ENCODE results near the gene CTBP2.

The CTBP2 gene

GRCh38 chr10:125206623-125207022 lies 46.3 kb upstream of the CTBP2 start:
- Histone ChIP-seq H3K4me1 (ENCODE audit: control insufficient read depth in 2 of 2, insufficient read depth in 1 of 2, low read depth in 1 of 2, low read length in 2 of 2) (no peaks in the 10 kb centered on the region), H2BK12ac (ENCODE audit: low read length) (no peak overlapping the region), H2BK5ac (ENCODE audit: low read length) (no peak overlapping the region), H3K9me3 (replicated peaks in 1 of 2; ENCODE audit: control insufficient read depth in 2 of 2, insufficient read depth in 1 of 2, low read depth in 1 of 2, low read length in 2 of 2) (no peaks in the 10 kb centered on the region), H3K23ac (ENCODE audit: low read depth, low read length, poor library complexity) (no peak overlapping the region), H3K79me1 (ENCODE audit: low read depth, low read length) (no peaks in the 10 kb centered on the region), H3K4ac (ENCODE audit: low read length) (no peak overlapping the region), H3K9ac (ENCODE audit: low read depth, low read length, poor library complexity) (no peak overlapping the region), H3K27me3 (ENCODE audit: control insufficient read depth in 3 of 3, insufficient read depth in 3 of 3, low read depth in 1 of 3, low read length in 3 of 3) (peaks cover 0 to 12% (median 0%) of the 10 kb centered on the region in 3 experiments), H4K91ac (ENCODE audit: low read depth, low read length, poor library complexity) (no peak overlapping the region), H4K8ac (ENCODE audit: low read depth, low read length) (no peak overlapping the region), H2AK5ac (ENCODE audit: low read depth, low read length) (no peak overlapping the region), H3K27ac (replicated peaks; ENCODE audit: low read length) (no peak overlapping the region), H3K18ac (ENCODE audit: low read length) (no peak overlapping the region), H3K14ac (ENCODE audit: low read length) (no peak overlapping the region), H2BK120ac (ENCODE audit: low read depth, low read length) (no peak overlapping the region), H3K4me2 (ENCODE audit: insufficient read depth, low read length, poor library complexity, severe bottlenecking) (no peak overlapping the region), H3K4me3 (ENCODE audit: low read length in 2 of 2) (no peak overlapping the region), H2BK15ac (ENCODE audit: low read length) (no peak overlapping the region), H3K36me3 (replicated peaks in 1 of 2; ENCODE audit: control insufficient read depth in 2 of 2, insufficient read depth in 2 of 2, low read length in 2 of 2) (no peaks in the 10 kb centered on the region), H2AFZ (ENCODE audit: low read length) (no peak overlapping the region)
- no peak for DNase-seq (ENCODE audit: low spot score)
- no CpG with 5 or more reads among the region's 5 CpGs for WGBS, 2 donors (ENCODE audit: extremely low coverage in 2 of 2, insufficient read length in 2 of 2, insufficient replicate concordance in 1 of 2)

- no peaks in the 10 kb centered on the region for H3K36me3 ChIP-seq (replicated peaks in 1 of 2; ENCODE audit: control insufficient read depth in 2 of 2, insufficient read depth in 2 of 2, low read length in 2 of 2)
- no peak overlapping the region for H3K4ac ChIP-seq (ENCODE audit: low read length)
- no peaks in the 10 kb centered on the region for H3K9me3 ChIP-seq (replicated peaks in 1 of 2; ENCODE audit: control insufficient read depth in 2 of 2, insufficient read depth in 1 of 2, low read depth in 1 of 2, low read length in 2 of 2)
- no peak overlapping the region for H2BK15ac ChIP-seq (ENCODE audit: low read length)
- H4K8ac ChIP-seq (ENCODE audit: low read depth, low read length) = no peak overlapping the region
- H3K27me3 ChIP-seq (ENCODE audit: control insufficient read depth in 3 of 3, insufficient read depth in 3 of 3, low read depth in 1 of 3, low read length in 3 of 3) = peaks cover 0 to 8% (median 0%) of the 10 kb centered on the region in 3 experiments
- H3K18ac ChIP-seq (ENCODE audit: low read length) = no peak overlapping the region
- no peak overlapping the region for H2AFZ ChIP-seq (ENCODE audit: low read length)
- H2BK5ac ChIP-seq (ENCODE audit: low read length) = no peak overlapping the region
- no peak overlapping the region for H3K14ac ChIP-seq (ENCODE audit: low read length)
- no peak overlapping the region for H3K9ac ChIP-seq (ENCODE audit: low read depth, low read length, poor library complexity)
- H3K79me1 ChIP-seq (ENCODE audit: low read depth, low read length) = no peaks in the 10 kb centered on the region
- no CpG with 5 or more reads among the region's 2 CpGs for WGBS, 2 donors (ENCODE audit: extremely low coverage in 2 of 2, insufficient read length in 2 of 2, insufficient replicate concordance in 1 of 2)
- peak overlapping the region in 1 of 2 donors; percentile 16 for H3K4me3 ChIP-seq (ENCODE audit: low read length in 2 of 2)
- no peak overlapping the region for H4K91ac ChIP-seq (ENCODE audit: low read depth, low read length, poor library complexity)
- no peak overlapping the region for H3K23ac ChIP-seq (ENCODE audit: low read depth, low read length, poor library complexity)
- no peaks in the 10 kb centered on the region for H3K4me1 ChIP-seq (ENCODE audit: control insufficient read depth in 2 of 2, insufficient read depth in 1 of 2, low read depth in 1 of 2, low read length in 2 of 2)
- H3K27ac ChIP-seq (replicated peaks; ENCODE audit: low read length) = no peak overlapping the region
- no peak for DNase-seq (ENCODE audit: low spot score)
- H3K4me2 ChIP-seq (ENCODE audit: insufficient read depth, low read length, poor library complexity, severe bottlenecking) = no peak overlapping the region
- H2BK12ac ChIP-seq (ENCODE audit: low read length) = no peak overlapping the region
- no peak overlapping the region for H2AK5ac ChIP-seq (ENCODE audit: low read depth, low read length)
- H2BK120ac ChIP-seq (ENCODE audit: low read depth, low read length) = no peak overlapping the region
Measured at GRCh38 chr10:125205431-125205830, 45.1 kb upstream of the CTBP2 start.

DNA sequence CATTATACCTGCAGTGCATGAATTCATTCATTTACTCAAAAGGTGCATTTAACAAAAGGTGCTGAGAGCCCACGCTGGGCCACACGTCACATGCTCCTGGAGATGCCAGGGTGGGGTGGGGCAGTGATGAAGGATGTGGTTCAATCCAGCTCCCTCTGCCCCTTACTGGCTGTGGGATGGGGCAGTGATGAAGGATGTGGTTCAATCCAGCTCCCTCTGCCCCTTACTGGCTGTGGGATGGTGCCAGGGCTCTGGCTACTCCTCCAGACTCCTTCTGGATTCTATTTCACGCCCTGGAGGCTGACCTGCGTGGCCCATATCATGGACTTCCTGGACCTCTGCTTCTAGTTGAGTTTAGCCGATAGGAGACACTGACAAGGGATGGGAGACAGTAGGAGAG lies 44.0 kb upstream of the CTBP2 start:
- DNase-seq (ENCODE audit: low spot score) = no peak
- H3K14ac ChIP-seq (ENCODE audit: low read length) = no peak overlapping the region
- no peak overlapping the region for H3K4ac ChIP-seq (ENCODE audit: low read length)
- no peak overlapping the region for H3K23ac ChIP-seq (ENCODE audit: low read depth, low read length, poor library complexity)
- no peaks in the 10 kb centered on the region for H3K4me1 ChIP-seq (ENCODE audit: control insufficient read depth in 2 of 2, insufficient read depth in 1 of 2, low read depth in 1 of 2, low read length in 2 of 2)
- no peak overlapping the region for H2AK5ac ChIP-seq (ENCODE audit: low read depth, low read length)
- no peak overlapping the region for H4K91ac ChIP-seq (ENCODE audit: low read depth, low read length, poor library complexity)
- H2BK120ac ChIP-seq (ENCODE audit: low read depth, low read length) = no peak overlapping the region
- H2BK12ac ChIP-seq (ENCODE audit: low read length) = no peak overlapping the region
- no peak overlapping the region for H3K4me2 ChIP-seq (ENCODE audit: insufficient read depth, low read length, poor library complexity, severe bottlenecking)
- peak overlapping the region in 1 of 2 donors; percentile 16 for H3K4me3 ChIP-seq (ENCODE audit: low read length in 2 of 2)
- no peak overlapping the region for H3K27ac ChIP-seq (replicated peaks; ENCODE audit: low read length)
- no peaks in the 10 kb centered on the region for H3K36me3 ChIP-seq (replicated peaks in 1 of 2; ENCODE audit: control insufficient read depth in 2 of 2, insufficient read depth in 2 of 2, low read length in 2 of 2)
- no peak overlapping the region for H2BK5ac ChIP-seq (ENCODE audit: low read length)
- H3K9ac ChIP-seq (ENCODE audit: low read depth, low read length, poor library complexity) = no peak overlapping the region
- H2BK15ac ChIP-seq (ENCODE audit: low read length) = no peak overlapping the region
- peaks cover 0 to 9% (median 0%) of the 10 kb centered on the region in 3 experiments for H3K27me3 ChIP-seq (ENCODE audit: control insufficient read depth in 3 of 3, insufficient read depth in 3 of 3, low read depth in 1 of 3, low read length in 3 of 3)
- H2AFZ ChIP-seq (ENCODE audit: low read length) = no peak overlapping the region
- WGBS, 2 donors (ENCODE audit: extremely low coverage in 2 of 2, insufficient read length in 2 of 2, insufficient replicate concordance in 1 of 2) = no CpG with 5 or more reads among the region's 5 CpGs
- no peak overlapping the region for H4K8ac ChIP-seq (ENCODE audit: low read depth, low read length)
- H3K9me3 ChIP-seq (replicated peaks in 1 of 2; ENCODE audit: control insufficient read depth in 2 of 2, insufficient read depth in 1 of 2, low read depth in 1 of 2, low read length in 2 of 2) = no peaks in the 10 kb centered on the region
- no peaks in the 10 kb centered on the region for H3K79me1 ChIP-seq (ENCODE audit: low read depth, low read length)
- no peak overlapping the region for H3K18ac ChIP-seq (ENCODE audit: low read length)

GRCh38 chr10:125203186-125203800 lies 42.9 kb upstream of the CTBP2 start:
- Histone ChIP-seq H2BK120ac (ENCODE audit: low read depth, low read length) (no peak overlapping the region), H3K14ac (ENCODE audit: low read length) (no peak overlapping the region), H2BK15ac (ENCODE audit: low read length) (no peak overlapping the region), H3K27ac (replicated peaks; ENCODE audit: low read length) (no peak overlapping the region), H4K91ac (ENCODE audit: low read depth, low read length, poor library complexity) (no peak overlapping the region), H2BK12ac (ENCODE audit: low read length) (no peak overlapping the region), H2AK5ac (ENCODE audit: low read depth, low read length) (no peak overlapping the region), H3K4ac (ENCODE audit: low read length) (no peak overlapping the region), H4K8ac (ENCODE audit: low read depth, low read length) (no peak overlapping the region), H3K9ac (ENCODE audit: low read depth, low read length, poor library complexity) (no peak overlapping the region), H3K4me1 (ENCODE audit: control insufficient read depth in 2 of 2, insufficient read depth in 1 of 2, low read depth in 1 of 2, low read length in 2 of 2) (no peaks in the 10 kb centered on the region), H3K27me3 (ENCODE audit: control insufficient read depth in 3 of 3, insufficient read depth in 3 of 3, low read depth in 1 of 3, low read length in 3 of 3) (peaks cover 0 to 10% (median 0%) of the 10 kb centered on the region in 3 experiments), H3K36me3 (replicated peaks in 1 of 2; ENCODE audit: control insufficient read depth in 2 of 2, insufficient read depth in 2 of 2, low read length in 2 of 2) (no peaks in the 10 kb centered on the region), H3K4me3 (ENCODE audit: low read length in 2 of 2) (no peak overlapping the region), H3K23ac (ENCODE audit: low read depth, low read length, poor library complexity) (no peak overlapping the region), H3K9me3 (replicated peaks in 1 of 2; ENCODE audit: control insufficient read depth in 2 of 2, insufficient read depth in 1 of 2, low read depth in 1 of 2, low read length in 2 of 2) (no peaks in the 10 kb centered on the region), H2AFZ (ENCODE audit: low read length) (no peak overlapping the region), H3K4me2 (ENCODE audit: insufficient read depth, low read length, poor library complexity, severe bottlenecking) (no peak overlapping the region), H2BK5ac (ENCODE audit: low read length) (no peak overlapping the region), H3K18ac (ENCODE audit: low read length) (no peak overlapping the region), H3K79me1 (ENCODE audit: low read depth, low read length) (no peaks in the 10 kb centered on the region)
- DNase-seq (ENCODE audit: low spot score) = no peak
- no CpG with 5 or more reads among the region's 10 CpGs for WGBS, 2 donors (ENCODE audit: extremely low coverage in 2 of 2, insufficient read length in 2 of 2, insufficient replicate concordance in 1 of 2)
